Measurements from ENCODE around the gene CCL7. TPM values are rescaled to one million over a fixed set of nuclear protein-coding genes. Genes with fewer than 3 reads are reported as not detected.

The CCL7 gene
- total and polyA plus RNA-seq, 3 donors from 2014 or later = not detected

DNA sequence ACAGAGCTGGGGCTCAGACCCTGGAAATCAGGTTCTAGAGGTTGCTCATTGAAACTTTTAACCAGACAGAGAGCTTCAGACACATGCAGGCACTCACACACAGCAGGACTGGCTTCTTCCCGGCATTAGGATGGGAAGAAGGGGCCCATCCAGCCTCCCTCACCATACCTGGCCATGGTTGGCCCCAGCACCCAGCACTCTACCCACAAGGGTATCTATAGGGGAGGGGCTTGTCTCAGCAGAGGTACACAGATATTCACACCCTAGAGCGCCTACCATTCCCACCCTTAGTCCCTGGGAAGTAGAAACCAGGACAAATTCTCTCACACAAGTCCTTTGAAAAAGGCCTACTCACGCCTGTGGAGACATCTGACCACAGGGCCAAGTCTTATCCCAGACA lies 35.4 kb upstream of the CCL7 start:
- H3K9me3 ChIP-seq = no peaks in the 10 kb centered on the region
- no peak for DNase-seq
- H3K27ac ChIP-seq = peak overlapping the region in 1 of 2 donors; percentile 12
- H3K27me3 ChIP-seq = no peaks in the 10 kb centered on the region
- intact Hi-C loops (cut with DNase I; ENCODE audit: low total_unique reads) = no loop called here
- 82 to 87% methylated on average over 2 to 3 of the region's 3 CpGs for WGBS, 2 donors
- no peak overlapping the region for H3K4me3 ChIP-seq
- H3K36me3 ChIP-seq (ENCODE audit: low read depth, missing control alignments) = no peaks in the 10 kb centered on the region
- H3K4me1 ChIP-seq = peaks cover 30% of the 10 kb centered on the region
- no peak for TF ChIP-seq POLR2A (IDR thresholded peaks at IDR 0.05)

DNA sequence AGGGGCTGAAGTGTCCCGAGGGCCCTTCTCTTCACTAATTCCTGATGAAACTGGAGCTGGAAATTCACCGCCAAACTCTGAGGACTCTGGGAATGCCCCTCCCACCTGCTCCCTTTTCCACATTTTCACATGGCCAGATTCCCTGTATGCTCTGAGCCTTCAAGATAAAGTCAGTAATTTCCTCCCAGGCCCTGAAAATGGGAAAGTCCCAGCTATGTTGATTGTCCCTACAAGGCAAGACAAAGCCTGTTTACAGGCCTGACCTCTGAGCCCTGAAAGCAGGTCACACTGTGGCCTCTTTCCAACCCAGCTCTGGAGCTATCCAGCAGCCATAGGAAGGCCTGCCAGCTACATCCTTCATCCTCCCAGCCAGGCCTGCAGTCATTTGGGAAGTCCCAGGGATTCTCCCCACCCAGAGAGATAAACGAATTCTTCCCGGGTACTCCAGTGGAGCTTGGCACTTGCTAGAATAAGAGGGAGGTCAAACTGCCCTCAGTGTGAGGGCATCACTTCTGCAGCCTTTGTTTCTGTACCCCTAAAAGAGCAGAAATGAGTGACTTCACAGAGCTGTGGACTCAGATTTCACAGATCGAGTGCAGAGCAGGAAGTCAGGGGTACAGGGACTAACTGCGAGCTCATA lies 34.5 kb upstream of the CCL7 start:
- H3K27ac ChIP-seq = peak overlapping the region in 1 of 2 donors; percentile 12
- H3K4me1 ChIP-seq = peaks cover 30% of the 10 kb centered on the region
- intact Hi-C loops (cut with DNase I; ENCODE audit: low total_unique reads) = no loop called here
- no peak for TF ChIP-seq POLR2A (IDR thresholded peaks at IDR 0.05)
- TF ChIP-seq, protein P1, sequence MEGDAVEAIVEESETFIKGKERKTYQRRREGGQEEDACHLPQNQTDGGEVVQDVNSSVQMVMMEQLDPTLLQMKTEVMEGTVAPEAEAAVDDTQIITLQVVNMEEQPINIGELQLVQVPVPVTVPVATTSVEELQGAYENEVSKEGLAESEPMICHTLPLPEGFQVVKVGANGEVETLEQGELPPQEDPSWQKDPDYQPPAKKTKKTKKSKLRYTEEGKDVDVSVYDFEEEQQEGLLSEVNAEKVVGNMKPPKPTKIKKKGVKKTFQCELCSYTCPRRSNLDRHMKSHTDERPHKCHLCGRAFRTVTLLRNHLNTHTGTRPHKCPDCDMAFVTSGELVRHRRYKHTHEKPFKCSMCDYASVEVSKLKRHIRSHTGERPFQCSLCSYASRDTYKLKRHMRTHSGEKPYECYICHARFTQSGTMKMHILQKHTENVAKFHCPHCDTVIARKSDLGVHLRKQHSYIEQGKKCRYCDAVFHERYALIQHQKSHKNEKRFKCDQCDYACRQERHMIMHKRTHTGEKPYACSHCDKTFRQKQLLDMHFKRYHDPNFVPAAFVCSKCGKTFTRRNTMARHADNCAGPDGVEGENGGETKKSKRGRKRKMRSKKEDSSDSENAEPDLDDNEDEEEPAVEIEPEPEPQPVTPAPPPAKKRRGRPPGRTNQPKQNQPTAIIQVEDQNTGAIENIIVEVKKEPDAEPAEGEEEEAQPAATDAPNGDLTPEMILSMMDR (IDR thresholded peaks at IDR 0.05) = no peak
- H3K9me3 ChIP-seq = no peaks in the 10 kb centered on the region
- peak; percentile 84 for DNase-seq
- no peaks in the 10 kb centered on the region for H3K27me3 ChIP-seq
- no peaks in the 10 kb centered on the region for H3K36me3 ChIP-seq (ENCODE audit: low read depth, missing control alignments)
- WGBS, 2 donors = 35 to 36% methylated on average over 4 to 6 of the region's 6 CpGs
- H3K4me3 ChIP-seq = no peak overlapping the region

DNA sequence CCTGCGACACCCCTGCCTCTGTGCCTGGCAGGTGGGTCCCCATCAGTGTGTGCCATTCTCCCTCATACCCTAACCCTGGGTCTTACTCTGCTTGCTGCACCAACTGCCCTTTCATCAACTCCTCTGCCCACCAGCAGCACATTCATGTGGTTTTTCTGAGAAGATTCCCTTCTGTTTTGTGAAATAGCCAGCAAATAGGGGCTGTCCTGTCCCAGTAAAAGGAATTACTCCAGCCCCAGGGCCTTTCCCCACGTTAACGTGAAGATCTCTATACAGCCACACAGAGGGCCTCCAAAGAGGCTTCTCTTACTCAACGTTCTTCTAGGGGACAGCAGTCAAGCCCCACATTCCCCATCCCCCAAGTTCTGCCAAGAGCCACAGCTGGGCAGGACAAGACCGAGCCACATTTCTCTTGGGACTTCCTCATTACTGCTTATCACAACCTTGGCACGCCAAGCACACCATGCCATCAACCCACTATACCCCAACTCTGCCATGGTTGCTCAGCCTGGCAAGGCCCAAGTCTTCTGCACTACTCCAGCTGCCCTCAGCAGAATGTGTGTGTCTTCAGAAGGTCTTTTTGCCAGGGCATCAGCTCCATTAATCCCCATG lies 33.6 kb upstream of the CCL7 start:
- H3K27me3 ChIP-seq = no peaks in the 10 kb centered on the region
- DNase-seq = no peak
- intact Hi-C loops (cut with DNase I; ENCODE audit: low total_unique reads) = no loop called here
- 75 to 83% methylated on average over 6 of the region's 6 CpGs for WGBS, 2 donors
- TF ChIP-seq, protein P1 (IDR thresholded peaks at IDR 0.05) = no peak
- TF ChIP-seq POLR2A (IDR thresholded peaks at IDR 0.05) = no peak
- H3K4me1 ChIP-seq = peaks cover 34% of the 10 kb centered on the region
- H3K9me3 ChIP-seq = no peaks in the 10 kb centered on the region
- H3K4me3 ChIP-seq = no peak overlapping the region
- H3K27ac ChIP-seq = no peak overlapping the region
- H3K36me3 ChIP-seq (ENCODE audit: low read depth, missing control alignments) = no peaks in the 10 kb centered on the region

DNA sequence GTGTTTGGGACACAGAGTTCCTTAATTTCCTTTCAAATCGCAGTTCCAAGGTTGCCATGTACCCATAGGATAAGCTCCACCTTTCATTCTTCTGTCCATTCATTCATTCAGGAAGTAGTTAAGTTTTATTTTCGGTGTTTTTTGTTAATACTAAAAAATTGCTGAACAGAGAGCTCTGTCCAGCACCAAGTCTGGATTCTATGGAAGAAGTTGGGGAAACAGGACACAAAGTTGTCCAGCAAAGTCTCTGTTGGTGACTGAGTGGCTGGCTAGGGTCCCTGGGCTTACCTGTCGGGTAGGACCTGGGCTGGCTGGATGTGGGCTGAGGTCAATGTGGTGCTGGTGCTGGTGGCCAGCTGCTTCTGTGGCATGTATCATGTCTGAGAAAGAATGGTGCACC lies 32.6 kb upstream of the CCL7 start:
- no peaks in the 10 kb centered on the region for H3K36me3 ChIP-seq (ENCODE audit: low read depth, missing control alignments)
- TF ChIP-seq POLR2A (IDR thresholded peaks at IDR 0.05) = no peak
- TF ChIP-seq, protein P1 (IDR thresholded peaks at IDR 0.05) = no peak
- no peak overlapping the region for H3K4me3 ChIP-seq
- WGBS, 2 donors = 84 to 87% methylated on average over 3 of the region's 3 CpGs
- H3K9me3 ChIP-seq = no peaks in the 10 kb centered on the region
- H3K4me1 ChIP-seq = peaks cover 34% of the 10 kb centered on the region
- no peak overlapping the region for H3K27ac ChIP-seq
- DNase-seq = no peak
- H3K27me3 ChIP-seq = no peaks in the 10 kb centered on the region
- intact Hi-C loops (cut with DNase I; ENCODE audit: low total_unique reads) = no loop called here

DNA sequence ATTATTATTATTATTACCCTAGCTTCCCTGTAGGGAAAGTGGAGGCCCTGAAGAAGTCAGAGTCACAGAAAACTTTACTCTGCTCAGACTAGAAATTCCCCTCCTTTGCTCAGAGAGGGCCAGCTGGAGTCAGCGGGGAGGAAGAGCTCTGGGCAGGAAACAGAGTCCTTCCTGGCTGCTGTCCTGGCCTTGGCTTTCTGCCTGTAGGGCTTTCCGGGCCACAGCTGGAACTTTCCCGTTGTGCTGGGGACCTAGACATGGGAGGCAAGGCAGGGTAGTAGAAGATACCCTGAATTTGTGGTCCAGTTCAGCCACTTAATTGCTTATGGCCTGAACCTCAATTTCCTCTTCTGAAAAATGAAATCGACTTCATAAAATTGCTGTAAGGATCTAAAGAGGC lies 29.0 kb upstream of the CCL7 start:
- intact Hi-C loops (cut with DNase I; ENCODE audit: low total_unique reads) = no loop called here
- 21 to 26% methylated on average over 4 of the region's 4 CpGs for WGBS, 2 donors
- TF ChIP-seq, protein P1 (IDR thresholded peaks at IDR 0.05) = no peak
- TF ChIP-seq POLR2A (IDR thresholded peaks at IDR 0.05) = no peak

More for the DNA sequence above, 29.0 kb upstream of the CCL7 start:
- H3K4me1 ChIP-seq = peaks cover 23% of the 10 kb centered on the region
- no peak overlapping the region for H3K4me3 ChIP-seq
- no peaks in the 10 kb centered on the region for H3K36me3 ChIP-seq (ENCODE audit: low read depth, missing control alignments)
- no peaks in the 10 kb centered on the region for H3K27me3 ChIP-seq
- H3K27ac ChIP-seq = no peak overlapping the region
- H3K9me3 ChIP-seq = no peaks in the 10 kb centered on the region
- DNase-seq = peak; percentile 50

All from testis (tissue), 3 donors.